Activated T-cell treated with anti-CD3 and anti-CD28 coated beads, Interleukin-2, amount 50 U/mL, for 24 hours (primary cell): ENCODE measurements around the gene BTG4.

ENCODE experiments used
- DNase-seq: peaks from one replicate; pipeline ENCODE4 v3.0.0-alpha.2; 2020
- H3K27ac Mint-ChIP-seq: 2 replicates; pipeline ENCODE4 v1.8.0; 2020; ENCODE audit warnings: mild to moderate bottlenecking, mixed read lengths
- H3K27me3 Mint-ChIP-seq: 2 replicates; pipeline ENCODE4 v1.8.0; 2020; ENCODE audit warnings: mixed read lengths
- H3K36me3 Mint-ChIP-seq: 2 replicates; pipeline ENCODE4 v1.8.0; 2020; ENCODE audit warnings: low read depth, mixed read lengths
- H3K4me1 Mint-ChIP-seq: 2 replicates; pipeline ENCODE4 v1.8.0; 2020; ENCODE audit warnings: low read depth, mixed read lengths
- H3K4me3 Mint-ChIP-seq: 2 replicates; pipeline ENCODE4 v1.8.0; 2020; ENCODE audit warnings: mild to moderate bottlenecking, moderate library complexity, mixed read lengths
- H3K9me3 Mint-ChIP-seq: 2 replicates; pipeline ENCODE4 v1.8.0; 2020; ENCODE audit warnings: mixed read lengths

Gene BTG4

DNA sequence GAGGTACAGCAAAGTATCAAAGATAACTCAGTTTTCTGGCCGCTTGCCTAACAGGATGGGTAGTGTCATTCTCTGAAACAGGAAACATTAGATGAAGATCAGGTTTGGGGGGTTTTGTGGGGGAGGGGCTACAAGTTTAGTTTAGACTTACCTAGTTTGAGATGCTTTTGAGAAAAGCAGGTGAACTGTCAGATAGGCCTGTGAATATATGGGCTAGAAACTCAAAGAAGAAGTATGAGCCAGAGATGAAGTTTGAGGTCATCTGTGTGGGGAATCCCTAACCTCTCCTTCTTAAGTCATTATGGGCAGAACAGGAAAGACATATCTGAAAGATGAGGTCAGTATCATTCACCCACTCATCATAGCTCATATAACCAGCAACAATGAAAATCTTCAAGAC is 14.3 kb upstream of the BTG4 start:
- Mint-ChIP-seq H3K27me3 (peaks cover 13% of the 10 kb centered on the region), H3K9me3 (no peaks in the 10 kb centered on the region), H3K4me3 (no peak overlapping the region), H3K4me1 (peaks cover 68% of the 10 kb centered on the region), H3K36me3 (no peaks in the 10 kb centered on the region), H3K27ac (peak overlapping the region; percentile 27)
- no peak for DNase-seq

GRCh38 chr11:111525456-111525855 is 13.3 kb upstream of the BTG4 start:
- Mint-ChIP-seq H3K36me3 (no peaks in the 10 kb centered on the region), H3K27me3 (peaks cover 13% of the 10 kb centered on the region), H3K9me3 (no peaks in the 10 kb centered on the region), H3K4me1 (peaks cover 73% of the 10 kb centered on the region), H3K4me3 (no peak overlapping the region), H3K27ac (no peak overlapping the region)
- DNase-seq = no peak

GRCh38 chr11:111524056-111524455 is 11.9 kb upstream of the BTG4 start:
- H3K27ac Mint-ChIP-seq = no peak overlapping the region
- no peaks in the 10 kb centered on the region for H3K36me3 Mint-ChIP-seq
- H3K4me1 Mint-ChIP-seq = peaks cover 66% of the 10 kb centered on the region
- DNase-seq = no peak
- H3K9me3 Mint-ChIP-seq = no peaks in the 10 kb centered on the region
- peaks cover 13% of the 10 kb centered on the region for H3K27me3 Mint-ChIP-seq
- no peak overlapping the region for H3K4me3 Mint-ChIP-seq

DNA sequence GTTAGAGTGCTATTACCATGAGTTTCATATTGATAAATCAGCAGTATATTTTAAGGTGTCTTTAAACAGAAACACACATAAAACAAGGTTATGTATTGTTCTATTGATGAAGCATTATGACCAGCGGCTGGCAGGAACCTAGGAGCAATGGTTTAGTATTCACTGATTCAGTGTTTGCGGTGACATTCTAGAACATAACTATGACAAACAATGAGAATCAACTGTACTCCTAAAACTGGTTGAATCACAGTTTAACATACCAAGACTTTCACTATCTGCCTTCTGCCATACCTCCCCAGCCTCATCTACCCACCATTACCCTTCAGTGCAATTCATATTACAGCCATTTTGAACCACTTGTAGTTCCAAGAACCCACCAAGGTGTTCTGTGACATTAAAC is 11.2 kb upstream of the BTG4 start:
- no peaks in the 10 kb centered on the region for H3K36me3 Mint-ChIP-seq
- H3K4me3 Mint-ChIP-seq = no peak overlapping the region
- peaks cover 13% of the 10 kb centered on the region for H3K27me3 Mint-ChIP-seq
- no peaks in the 10 kb centered on the region for H3K9me3 Mint-ChIP-seq
- peaks cover 62% of the 10 kb centered on the region for H3K4me1 Mint-ChIP-seq
- peak overlapping the region; percentile 30 for H3K27ac Mint-ChIP-seq
- DNase-seq = no peak

- Mint-ChIP-seq H3K9me3 (no peaks in the 10 kb centered on the region), H3K4me1 (peaks cover 54% of the 10 kb centered on the region), H3K27ac (no peak overlapping the region), H3K27me3 (peaks cover 13% of the 10 kb centered on the region), H3K36me3 (no peaks in the 10 kb centered on the region), H3K4me3 (no peak overlapping the region)
- DNase-seq = no peak
Measured at GRCh38 chr11:111522426-111522825, 10.2 kb upstream of the BTG4 start.

- Mint-ChIP-seq H3K36me3 (no peaks in the 10 kb centered on the region), H3K9me3 (no peaks in the 10 kb centered on the region), H3K4me1 (peaks cover 43% of the 10 kb centered on the region), H3K27ac (peak overlapping the region; percentile 63), H3K27me3 (peaks cover 15% of the 10 kb centered on the region), H3K4me3 (no peak overlapping the region)
- no peak for DNase-seq
Measured at GRCh38 chr11:111521135-111521534, 8.9 kb upstream of the BTG4 start.

DNA sequence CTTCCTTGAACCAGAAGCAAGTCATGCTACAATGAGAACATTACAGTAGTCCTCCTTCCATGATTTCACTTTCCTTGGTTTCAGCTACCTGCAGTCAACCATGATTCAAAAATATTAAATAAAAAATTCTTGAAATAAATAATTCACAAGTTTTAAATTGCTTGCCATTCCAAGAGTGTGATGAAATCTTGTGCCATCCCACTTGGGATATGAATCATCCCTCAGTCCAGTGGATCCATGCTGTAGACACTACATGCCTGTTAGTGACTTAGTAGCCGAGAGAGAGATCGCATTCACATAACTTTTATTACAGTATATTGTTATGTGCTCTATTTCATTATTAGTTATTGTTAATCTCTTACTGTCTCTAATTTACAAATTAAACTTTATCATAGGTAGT is 8.4 kb upstream of the BTG4 start:
- DNase-seq = no peak
- Mint-ChIP-seq H3K36me3 (no peaks in the 10 kb centered on the region), H3K27me3 (peaks cover 15% of the 10 kb centered on the region), H3K9me3 (no peaks in the 10 kb centered on the region), H3K27ac (peak overlapping the region; percentile 63), H3K4me1 (peaks cover 38% of the 10 kb centered on the region), H3K4me3 (no peak overlapping the region)

GRCh38 chr11:111518668-111519067 is 6.5 kb upstream of the BTG4 start:
- peaks cover 37% of the 10 kb centered on the region for H3K4me1 Mint-ChIP-seq
- H3K36me3 Mint-ChIP-seq = no peaks in the 10 kb centered on the region
- no peak overlapping the region for H3K4me3 Mint-ChIP-seq
- H3K27me3 Mint-ChIP-seq = peaks cover 24% of the 10 kb centered on the region
- no peak for DNase-seq
- no peak overlapping the region for H3K27ac Mint-ChIP-seq
- no peaks in the 10 kb centered on the region for H3K9me3 Mint-ChIP-seq

DNA sequence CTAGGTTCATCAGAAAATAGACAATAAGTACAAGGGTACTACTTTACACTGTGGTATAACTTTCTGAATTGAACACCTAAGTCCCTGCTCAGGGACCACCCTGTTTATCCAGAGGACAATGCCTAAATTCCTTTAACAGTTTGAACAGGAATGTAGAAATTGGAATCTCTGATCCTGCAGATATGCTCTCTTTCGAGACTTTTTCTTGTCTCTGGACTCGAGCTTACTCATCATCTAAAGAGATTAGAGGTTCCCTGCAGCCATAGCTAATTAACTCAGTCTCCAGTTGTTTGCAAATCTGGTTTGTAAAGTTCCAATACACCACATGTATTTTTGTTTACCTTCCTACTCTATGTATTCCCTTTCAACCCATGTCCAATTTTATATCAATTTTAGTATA is 3.4 kb upstream of the BTG4 start:
- no peak for DNase-seq
- Mint-ChIP-seq H3K4me3 (no peak overlapping the region), H3K27ac (no peak overlapping the region), H3K4me1 (peaks cover 31% of the 10 kb centered on the region), H3K27me3 (peaks cover 44% of the 10 kb centered on the region), H3K36me3 (no peaks in the 10 kb centered on the region), H3K9me3 (no peaks in the 10 kb centered on the region)

DNA sequence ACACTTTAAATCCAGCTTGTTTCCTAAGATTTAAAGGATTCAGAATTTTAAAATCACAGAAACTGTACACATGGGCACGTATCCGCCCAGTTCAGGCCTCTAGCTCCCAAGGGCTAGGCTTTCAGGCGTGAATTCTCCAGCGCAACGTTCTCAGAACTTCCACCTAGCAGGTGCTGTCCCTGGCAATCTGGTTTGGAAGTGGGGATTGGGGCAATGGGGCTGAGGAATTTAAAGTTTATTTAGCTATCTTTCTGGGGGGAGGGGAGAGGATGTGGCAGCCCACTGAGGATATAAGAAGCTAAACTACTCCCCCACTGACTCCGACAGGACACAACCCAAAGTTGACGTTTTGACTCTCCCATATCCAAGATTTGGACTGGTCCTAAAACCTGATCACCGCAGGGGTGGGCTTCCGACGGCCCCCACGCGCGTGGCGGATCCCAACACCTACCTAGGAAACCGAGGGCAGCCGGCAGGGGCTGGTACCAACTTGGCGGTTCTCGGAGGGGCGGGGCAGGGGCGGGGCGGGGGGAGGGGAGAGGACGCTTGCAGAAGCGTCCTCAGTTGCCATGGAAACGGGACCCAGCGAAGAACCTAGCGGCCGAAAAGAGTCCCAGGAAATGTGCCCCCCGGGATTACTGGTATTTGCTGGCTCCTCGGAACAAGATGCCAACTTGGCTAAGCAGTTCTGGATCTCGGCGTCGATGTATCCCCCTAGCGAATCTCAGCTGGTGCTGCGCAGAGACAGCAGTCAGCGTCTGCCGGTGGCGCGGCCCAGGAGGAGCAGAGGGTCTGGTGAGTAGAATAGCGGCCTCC is 2.2 kb upstream of the BTG4 start, which contains the start of gene HOATZ:
TSS of gene HOATZ (plus strand) at position 563 of the 816 bp plus-strand sequence. CDS start at position 570, 7 bp downstream.
- Mint-ChIP-seq H3K4me3 (peak within 1 kb of the TSS; percentile 58), H3K9me3 (no peaks in the 10 kb centered on the region), H3K27me3 (peaks cover 50% of the 10 kb centered on the region), H3K27ac (no peak within 1 kb of the TSS), H3K36me3 (no peaks in the 10 kb centered on the region), H3K4me1 (peaks cover 27% of the 10 kb centered on the region)
- peak; percentile 53 for DNase-seq

GRCh38 chr11:111513240-111513605 is 1.0 kb upstream of the BTG4 start:
- H3K27me3 Mint-ChIP-seq = peaks cover 53% of the 10 kb centered on the region
- peak overlapping the region; percentile 33 for H3K4me3 Mint-ChIP-seq
- no peak for DNase-seq

DNA sequence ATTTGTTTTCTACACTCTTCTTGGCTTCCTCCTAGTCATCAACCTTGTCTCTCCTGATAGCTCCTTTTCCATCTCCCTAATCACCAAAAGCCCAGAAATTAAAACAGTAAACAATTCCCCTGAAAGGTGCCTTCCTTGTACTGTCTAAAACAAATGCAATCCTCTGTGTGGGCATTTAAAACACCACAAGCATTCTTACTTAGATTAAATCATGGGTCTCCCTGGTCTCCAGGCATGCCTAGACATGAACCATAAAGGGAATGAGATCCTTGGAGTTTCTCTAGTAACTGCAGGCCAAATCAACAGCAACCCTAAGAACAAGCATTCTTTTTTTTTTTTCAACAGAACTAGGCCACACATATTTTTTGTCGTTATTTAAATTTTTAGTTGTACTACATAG is 1.9 kb downstream of the BTG4 start:
- no peaks in the 10 kb centered on the region for H3K9me3 Mint-ChIP-seq
- H3K27me3 Mint-ChIP-seq = peaks cover 57% of the 10 kb centered on the region
- H3K4me1 Mint-ChIP-seq = peaks cover 24% of the 10 kb centered on the region

More at GRCh38 chr11:111513240-111513605, 1.0 kb upstream of the BTG4 start:
- Mint-ChIP-seq H3K9me3 (no peaks in the 10 kb centered on the region), H3K36me3 (no peaks in the 10 kb centered on the region), H3K27ac (no peak overlapping the region), H3K4me1 (peaks cover 24% of the 10 kb centered on the region)

GRCh38 chr11:111502611-111503010 is 9.6 kb downstream of the BTG4 start:
- Mint-ChIP-seq H3K27me3 (peaks cover 49% of the 10 kb centered on the region), H3K4me1 (no peaks in the 10 kb centered on the region), H3K36me3 (no peaks in the 10 kb centered on the region), H3K9me3 (no peaks in the 10 kb centered on the region), H3K4me3 (no peak overlapping the region), H3K27ac (no peak overlapping the region)
- DNase-seq = no peak

More for the DNA sequence above, 1.9 kb downstream of the BTG4 start:
- Mint-ChIP-seq H3K27ac (no peak overlapping the region), H3K36me3 (no peaks in the 10 kb centered on the region), H3K4me3 (no peak overlapping the region)
- DNase-seq = no peak

DNA sequence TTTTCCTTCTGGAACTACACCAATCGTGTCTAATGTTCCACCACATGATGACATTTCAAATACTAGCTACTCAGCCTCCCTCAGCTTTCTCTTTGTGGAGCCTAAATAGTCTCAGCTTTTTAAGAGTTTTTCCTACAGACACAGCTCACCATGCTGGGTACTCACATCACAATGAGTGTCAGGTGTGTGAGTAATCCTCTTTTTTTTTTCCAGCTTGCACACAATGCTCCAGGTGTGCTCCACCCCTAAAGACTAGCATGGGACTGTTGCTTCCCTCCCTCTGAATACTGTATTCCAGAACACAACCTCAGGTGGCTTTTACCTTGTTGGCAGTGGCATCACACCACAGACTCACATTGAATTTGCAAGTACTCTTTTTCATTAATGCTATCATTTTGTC is 11.7 kb downstream of the BTG4 start:
- H3K4me1 Mint-ChIP-seq = no peaks in the 10 kb centered on the region
- no peak overlapping the region for H3K4me3 Mint-ChIP-seq
- H3K27ac Mint-ChIP-seq = no peak overlapping the region
- H3K27me3 Mint-ChIP-seq = peaks cover 49% of the 10 kb centered on the region
- H3K36me3 Mint-ChIP-seq = no peaks in the 10 kb centered on the region
- no peak for DNase-seq
- H3K9me3 Mint-ChIP-seq = no peaks in the 10 kb centered on the region

DNA sequence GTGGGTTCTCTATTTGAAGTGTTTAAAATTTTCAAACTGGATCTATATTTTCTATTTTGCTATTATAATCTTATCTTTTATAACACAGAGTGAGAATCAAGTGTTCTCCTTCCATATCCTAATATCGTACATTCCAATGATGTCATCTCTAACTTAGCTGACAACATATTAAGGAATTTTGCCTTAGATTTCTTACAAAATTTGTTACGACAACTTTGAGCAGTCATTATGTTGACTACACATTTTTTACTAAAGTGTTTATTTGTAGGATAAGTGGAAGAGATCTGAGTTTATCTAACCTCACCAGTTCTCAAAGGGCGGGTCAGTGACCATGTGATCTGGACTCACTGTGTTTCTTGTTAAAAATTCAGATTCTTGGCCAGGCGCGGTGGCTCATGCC is 12.7 kb downstream of the BTG4 start:
- H3K27ac Mint-ChIP-seq = no peak overlapping the region
- H3K36me3 Mint-ChIP-seq = no peaks in the 10 kb centered on the region
- no peak for DNase-seq
- H3K4me1 Mint-ChIP-seq = no peaks in the 10 kb centered on the region
- H3K9me3 Mint-ChIP-seq = no peaks in the 10 kb centered on the region
- H3K4me3 Mint-ChIP-seq = no peak overlapping the region
- peaks cover 49% of the 10 kb centered on the region for H3K27me3 Mint-ChIP-seq
